HPDE6-E6E7 (cell line): ENCODE data around the gene MAPK8IP3.
A peak's percentile ranks its signal among the peaks of the same experiment; 100 is the strongest.
"Not testable (repeated sequence)": the region's sequence is repeated elsewhere in the genome, so short reads cannot be mapped to it uniquely, and the experiment has no call there.

ENCODE experiments used
- DNase-seq: peaks from one replicate; pipeline ENCODE4 v3.0.0; 2011; ENCODE audit warnings: missing footprints; ENCODE audit errors: extremely low spot score

MAPK8IP3 gene

DNA sequence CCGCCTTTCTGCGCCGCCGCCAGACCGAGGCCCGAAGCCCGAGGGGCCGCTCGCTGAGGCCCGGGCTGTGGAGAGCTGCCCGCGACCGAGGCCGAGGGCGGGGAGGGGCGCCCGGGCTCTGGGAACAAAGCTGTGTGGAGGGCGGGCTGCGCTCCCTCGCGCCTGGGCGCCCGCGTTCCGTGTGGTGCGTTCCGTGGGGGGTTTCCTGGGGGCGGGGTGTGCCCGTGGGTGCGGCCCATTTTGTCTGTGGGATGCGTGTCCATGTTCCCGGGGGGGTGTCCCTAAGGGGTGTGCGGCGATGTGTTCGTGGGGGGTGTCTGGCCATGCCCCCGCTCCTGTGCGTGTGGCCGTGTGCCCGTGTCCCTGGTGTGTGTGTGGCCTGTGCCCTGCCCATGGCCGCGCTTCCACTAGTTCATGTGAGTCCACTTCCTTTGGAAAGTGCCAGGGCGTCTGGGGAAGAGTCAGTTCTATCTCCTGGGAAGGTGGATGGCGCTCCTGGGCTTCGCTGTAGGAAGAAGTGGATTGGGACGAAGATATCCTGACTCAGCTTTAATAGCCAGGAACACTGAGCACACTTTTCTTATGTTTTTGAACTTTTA, 27.4 kb upstream of the MAPK8IP3 start:
- DNase-seq: no peak

DNA sequence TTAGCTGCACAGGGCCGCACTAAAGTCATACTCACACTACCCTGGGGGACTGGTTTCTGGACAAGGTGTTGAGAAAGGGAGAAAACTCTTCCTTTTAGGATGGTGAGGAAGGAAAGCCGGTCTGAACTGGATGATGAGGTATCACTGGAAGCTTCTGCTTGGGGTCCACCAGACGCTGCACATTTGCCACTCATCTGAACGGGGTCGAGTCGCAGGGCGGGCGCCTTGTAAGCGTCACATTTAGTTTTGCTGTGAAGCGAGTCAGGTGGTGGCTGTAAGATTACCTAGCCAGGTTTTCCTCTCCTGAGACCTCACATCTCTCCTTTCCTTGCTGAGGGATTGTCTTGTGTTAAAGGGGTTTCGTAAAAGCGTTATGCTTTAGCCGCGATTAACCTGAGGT, 25.6 kb upstream of the MAPK8IP3 start:
- no peak for DNase-seq

DNA sequence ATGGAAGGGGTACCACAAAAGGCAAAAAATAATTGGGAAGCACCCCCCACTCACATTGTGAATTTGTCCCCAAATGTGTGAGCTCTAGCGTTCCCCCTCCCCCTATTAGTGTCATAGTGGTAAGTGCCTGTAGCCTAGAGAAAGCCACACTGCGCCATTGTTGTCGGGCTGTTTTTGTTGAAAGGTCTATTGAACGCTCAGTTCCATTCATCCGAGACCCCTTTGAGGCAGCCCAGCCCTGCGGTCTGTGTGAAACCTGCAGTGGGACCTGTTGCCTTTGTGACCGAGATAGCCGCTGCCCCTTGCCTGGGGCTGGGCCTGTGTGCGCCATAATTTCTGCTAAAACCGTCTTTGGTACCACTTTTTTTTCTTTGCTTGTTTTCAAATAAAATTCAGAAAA, 25.0 kb upstream of the MAPK8IP3 start:
- DNase-seq: no peak

DNA sequence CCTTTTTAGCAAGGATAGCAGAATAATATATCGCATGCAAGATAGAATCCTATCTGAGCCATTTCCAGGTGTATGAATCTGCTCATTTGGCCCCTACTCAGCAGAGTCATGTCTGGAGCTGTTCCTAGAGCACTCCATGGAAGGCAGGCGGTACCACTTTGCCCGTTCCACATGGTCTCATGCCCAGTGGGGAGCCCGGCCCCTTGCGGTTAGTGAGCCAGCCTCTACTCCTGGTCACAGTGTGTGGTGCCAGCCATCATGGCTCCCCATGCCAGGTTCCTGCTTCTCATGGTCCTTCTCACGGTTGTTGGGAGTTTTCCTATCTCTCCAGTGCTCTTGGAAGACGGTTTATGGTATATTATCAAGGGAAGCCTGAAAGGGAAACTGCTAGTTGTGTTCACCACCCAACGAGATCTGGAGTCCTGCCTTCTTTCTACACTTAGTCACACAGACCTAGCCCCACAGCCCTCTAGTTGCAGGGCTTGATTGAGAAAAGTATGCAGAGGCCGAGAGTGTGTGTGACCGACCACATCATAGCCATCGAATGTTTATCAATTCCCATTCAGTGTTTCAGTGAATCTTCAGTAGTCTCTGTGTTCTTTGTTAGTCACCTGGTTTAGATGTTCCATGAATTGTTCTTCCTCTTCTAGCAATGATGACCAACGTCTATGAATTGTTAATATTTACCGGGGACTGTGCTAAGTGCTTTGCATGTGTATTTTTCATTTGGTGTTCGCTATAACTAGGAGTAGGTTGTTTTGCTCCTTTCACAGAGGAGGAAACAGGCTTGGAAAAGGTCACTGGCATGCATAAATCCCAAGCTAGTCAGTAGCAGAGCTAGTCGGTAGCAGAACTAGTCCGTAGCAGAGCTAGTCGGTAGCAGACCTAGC, 18.3 kb upstream of the MAPK8IP3 start:
- DNase-seq: no peak

DNA sequence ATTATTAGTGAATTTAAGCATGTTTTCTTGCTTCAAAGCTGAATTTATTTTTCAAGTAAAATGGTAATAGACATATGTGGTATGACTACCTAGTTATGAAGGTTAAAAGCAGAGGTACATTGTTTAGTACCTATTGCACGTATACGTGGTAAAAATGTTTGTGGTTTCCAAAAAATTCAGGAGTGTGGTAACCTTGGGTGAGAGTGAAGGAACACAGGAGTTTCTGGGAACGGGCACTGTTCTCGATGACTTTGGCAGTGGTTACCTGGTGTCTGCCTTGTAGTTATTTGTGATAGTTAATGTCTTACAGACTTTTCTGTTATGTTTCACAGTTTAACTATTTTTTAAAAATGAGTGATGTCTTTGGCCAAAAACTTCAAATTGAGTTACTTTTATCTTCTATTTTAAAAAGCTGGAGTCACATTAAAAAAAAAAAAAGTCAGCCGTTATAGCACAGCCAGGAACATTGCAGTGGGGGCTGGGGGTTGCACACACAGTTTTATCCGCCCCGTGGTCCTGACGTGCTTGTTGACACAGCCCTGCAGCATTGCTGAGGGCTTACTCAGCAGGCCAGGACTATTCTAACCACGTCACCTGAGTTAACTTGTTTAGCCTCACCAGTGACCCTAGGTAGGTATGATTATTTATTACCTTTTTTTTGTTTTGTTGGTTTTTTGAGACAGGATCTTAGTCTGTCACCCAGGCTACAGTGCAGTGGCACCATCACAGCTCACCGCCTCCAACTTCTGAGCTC, 17.0 kb upstream of the MAPK8IP3 start:
- peak; percentile 94 for DNase-seq

DNA sequence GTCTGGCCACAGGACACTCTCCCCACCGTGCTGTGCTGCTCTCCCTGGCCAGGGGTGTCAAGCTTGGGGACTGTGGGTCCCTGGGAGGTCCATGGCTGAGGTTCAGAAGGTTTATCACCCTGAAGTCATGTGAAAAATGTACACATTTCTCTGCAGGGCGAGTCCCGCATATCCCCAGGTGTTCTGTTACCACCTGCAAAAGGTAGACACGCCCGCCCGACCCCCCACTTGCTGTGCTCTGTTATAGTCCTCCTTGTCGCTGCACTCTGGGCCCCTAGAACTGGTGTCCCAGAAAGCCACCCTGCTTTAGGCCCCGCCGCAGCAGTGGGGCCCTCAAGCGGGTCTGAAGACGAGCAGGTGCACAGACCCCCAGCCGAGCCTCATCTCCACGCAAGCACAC, 16.1 kb upstream of the MAPK8IP3 start:
- no peak for DNase-seq

DNA sequence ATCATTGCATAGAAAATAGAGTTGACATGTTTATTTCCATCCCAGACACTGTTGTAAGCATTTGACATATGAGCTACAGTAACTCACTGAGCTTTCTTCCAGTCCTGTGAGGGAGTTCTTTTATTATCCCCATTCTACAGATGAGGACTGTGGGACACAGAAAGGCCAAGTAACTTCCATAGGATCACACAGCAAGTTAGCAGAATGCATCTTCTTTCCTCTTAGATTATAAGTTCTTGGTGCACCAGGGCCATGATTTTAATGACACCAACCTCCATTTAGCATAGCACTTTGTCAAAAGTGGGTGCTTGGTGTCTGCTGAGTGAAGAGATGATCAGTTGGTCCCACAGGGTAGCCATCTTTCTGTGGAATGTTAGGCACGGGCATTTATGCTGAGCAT, 15.2 kb upstream of the MAPK8IP3 start:
- no peak for DNase-seq

DNA sequence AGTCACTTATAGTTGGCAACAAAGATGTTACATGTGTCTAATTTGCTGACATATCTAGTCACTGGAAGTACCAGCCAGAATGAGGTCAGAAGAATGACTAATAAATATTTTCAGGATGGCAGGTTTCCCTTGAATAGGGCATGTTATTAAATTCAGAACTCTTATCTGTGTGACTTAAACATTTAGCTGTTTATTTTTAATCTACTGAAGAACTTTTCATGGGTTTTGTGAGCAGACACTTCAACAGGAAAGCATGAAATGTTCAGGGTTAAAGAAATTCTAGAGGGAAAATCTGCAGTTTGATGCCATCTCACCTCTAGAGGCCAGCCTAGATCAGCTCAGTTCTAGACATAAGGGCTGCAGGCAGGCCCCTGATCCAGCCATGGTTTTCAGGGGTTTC, 14.7 kb upstream of the MAPK8IP3 start:
- DNase-seq: no peak

DNA sequence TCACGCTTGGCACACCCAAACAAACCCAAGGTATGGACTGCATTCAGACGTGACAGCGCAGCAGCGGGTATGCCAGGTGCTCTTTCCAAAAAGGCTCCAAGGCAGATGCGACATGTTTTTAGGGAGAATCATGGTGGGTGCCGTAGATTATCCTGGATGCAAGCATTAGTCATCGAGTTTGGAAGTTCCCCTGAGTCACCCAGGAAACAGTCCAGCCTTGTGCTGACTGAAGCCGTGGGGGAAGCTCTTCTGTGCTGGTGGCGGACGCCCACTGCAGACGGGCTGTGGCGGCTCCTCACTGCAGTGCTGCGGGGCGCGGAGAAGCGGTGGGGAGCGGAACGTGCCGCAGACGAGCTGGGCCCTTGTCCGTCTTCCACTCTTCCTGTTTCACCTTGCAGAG, 14.0 kb upstream of the MAPK8IP3 start:
- no peak for DNase-seq

DNA sequence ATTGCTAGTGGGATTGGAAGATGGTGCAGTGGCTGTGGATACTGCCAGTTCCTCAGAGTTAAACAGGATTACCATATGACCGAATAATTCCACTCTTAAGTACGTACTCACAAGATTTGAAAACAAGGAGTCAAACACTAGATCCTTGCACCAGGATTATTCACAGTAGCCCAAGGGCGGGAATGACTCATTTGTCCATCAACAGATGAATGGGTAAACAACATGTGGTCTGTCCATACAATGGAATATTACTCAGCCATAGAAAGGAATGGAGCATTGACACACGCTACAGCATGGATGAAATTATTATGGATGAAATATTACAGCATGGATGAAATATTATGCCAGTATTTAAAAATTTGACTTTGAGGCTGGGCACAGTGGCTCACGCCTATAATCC, 9.1 kb upstream of the MAPK8IP3 start:
- no peak for DNase-seq

DNA sequence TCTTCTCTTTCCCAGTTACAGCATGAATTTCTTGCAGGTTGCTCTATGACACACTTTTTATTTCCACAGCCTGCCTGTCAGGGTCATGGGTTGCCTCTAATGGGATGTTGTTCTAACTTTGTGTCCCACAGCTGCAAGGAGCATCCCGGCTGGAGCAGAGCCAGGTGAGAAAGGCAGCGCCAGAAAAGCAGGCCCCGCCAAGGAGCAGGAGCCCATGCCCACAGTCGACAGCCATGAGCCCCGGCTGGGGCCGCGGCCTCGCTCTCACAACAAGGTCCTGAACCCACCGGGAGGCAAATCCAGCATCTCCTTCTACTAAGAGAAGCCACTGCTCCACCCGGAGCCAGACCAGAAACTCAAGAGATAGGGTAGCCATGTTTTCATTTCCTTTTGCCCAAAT, 7.3 kb upstream of the MAPK8IP3 start:
- no peak for DNase-seq

DNA sequence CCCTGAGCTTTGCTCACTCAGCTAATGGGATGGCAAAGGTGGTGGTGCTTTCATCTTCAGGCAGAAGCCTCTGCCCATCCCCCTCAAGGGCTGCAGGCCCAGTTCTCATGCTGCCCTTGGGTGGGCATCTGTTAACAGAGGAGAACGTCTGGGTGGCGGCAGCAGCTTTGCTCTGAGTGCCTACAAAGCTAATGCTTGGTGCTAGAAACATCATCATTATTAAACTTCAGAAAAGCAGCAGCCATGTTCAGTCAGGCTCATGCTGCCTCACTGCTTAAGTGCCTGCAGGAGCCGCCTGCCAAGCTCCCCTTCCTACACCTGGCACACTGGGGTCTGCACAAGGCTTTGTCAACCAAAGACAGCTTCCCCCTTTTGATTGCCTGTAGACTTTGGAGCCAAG, 5.7 kb upstream of the MAPK8IP3 start:
- DNase-seq: no peak

DNA sequence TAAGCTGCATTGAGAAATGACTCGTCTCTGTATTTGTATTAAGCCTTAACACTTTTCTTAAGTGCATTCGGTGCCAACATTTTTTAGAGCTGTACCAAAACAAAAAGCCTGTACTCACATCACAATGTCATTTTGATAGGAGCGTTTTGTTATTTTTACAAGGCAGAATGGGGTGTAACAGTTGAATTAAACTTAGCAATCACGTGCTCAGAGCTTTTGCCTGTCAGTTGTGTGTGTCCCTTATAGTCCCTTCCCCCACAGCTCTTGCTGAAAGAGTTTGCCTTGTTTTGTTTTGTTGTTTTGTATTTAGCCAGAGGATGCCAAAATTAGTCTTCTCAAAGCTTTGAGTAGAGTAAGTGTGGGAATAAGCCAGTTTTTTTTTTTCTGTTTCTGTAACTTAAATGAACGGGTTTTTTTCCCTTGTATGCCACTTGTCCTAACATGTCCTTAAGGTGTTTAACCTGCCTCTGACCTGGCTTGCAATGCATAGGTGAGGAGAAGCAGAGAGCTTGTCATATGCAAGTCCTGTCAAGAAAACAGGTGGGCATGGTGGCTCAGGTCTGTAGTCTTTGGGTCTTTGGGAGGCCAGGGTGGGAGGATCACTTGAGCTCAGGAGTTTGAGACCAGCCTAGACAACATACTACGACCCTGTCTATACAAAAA, 4.6 kb upstream of the MAPK8IP3 start:
- no peak for DNase-seq

DNA sequence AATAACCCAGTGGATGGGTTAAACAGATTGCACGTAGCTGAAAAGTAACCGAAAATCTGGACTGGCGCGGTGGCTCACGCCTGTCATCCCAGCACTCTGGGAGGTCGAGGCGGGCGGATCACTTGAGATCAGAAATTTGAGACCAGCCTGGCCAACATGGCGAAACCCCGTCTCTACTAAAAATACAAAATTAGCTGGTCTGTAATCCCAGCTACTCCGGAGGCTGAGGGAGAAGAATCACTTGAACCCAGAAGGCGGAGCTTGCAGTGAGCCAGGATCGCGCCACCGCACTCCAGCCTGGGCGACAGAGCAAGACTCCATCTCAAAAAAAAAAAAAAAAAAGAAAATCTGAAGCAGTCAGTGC, 689 bp upstream of the MAPK8IP3 start:
- not testable (repeated sequence) for DNase-seq

DNA sequence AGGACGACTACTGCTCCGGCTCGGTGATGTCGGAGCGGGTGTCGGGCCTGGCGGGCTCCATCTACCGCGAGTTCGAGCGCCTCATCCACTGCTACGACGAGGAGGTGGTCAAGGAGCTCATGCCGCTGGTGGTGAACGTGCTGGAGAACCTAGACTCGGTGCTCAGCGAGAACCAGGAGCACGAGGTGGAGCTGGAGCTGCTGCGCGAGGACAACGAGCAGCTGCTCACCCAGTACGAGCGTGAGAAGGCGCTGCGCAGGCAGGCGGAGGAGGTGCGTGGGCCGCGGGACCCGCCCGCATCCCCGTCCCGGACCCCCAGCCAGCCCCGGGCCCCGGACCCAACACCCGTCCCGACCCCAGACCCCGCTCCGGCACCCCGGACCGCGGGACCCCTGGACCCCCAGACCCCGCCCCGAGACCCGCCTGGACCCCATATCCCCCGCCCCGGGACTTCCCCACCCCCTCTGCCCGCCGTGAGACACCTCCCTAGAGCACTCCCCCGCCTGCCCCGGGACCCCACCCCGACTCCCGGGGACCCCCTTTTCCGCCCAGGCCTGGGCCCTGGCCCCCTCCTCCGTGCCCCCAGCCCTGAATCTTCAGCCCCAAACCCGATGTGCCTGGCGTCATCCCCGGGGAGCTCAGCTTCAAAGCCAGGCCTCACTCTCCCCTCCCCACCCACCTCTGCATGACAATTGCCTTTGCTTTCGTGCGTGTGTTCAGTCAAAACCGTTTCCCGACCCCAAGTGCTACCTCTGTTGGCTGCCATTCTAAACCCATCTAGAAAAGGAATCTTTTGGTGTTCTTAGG, 594 bp downstream of the MAPK8IP3 start:
- DNase-seq: no peak

DNA sequence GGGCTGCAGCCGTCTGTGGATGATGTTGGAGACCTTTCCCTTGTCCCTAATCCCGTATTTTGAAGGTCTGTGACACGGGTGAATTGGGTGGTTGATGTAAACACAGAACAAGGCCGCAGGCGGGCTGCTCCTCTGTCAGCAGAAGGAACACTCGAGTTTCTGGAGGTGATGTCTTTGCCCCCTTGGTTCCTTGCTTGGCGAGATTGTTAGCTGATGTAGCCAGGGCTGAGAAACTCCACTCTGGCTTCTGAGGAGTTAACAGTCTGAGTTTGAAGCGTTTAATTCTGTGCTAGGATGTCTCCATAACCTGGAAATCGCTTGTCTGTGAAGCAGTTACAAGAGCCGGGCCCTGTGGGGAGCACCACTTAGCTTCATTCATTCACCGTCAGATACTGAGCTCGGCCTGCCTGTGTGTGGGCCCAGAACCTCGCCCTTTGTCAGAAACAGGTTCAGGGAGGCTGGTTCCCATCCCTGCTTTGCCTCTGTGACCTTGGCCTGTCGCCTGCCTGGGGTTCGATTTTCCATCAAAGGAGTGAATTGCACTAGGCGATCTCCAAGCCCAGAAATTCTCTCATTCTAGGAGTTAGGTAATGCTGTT, 1.3 kb downstream of the MAPK8IP3 start:
- DNase-seq: no peak

DNA sequence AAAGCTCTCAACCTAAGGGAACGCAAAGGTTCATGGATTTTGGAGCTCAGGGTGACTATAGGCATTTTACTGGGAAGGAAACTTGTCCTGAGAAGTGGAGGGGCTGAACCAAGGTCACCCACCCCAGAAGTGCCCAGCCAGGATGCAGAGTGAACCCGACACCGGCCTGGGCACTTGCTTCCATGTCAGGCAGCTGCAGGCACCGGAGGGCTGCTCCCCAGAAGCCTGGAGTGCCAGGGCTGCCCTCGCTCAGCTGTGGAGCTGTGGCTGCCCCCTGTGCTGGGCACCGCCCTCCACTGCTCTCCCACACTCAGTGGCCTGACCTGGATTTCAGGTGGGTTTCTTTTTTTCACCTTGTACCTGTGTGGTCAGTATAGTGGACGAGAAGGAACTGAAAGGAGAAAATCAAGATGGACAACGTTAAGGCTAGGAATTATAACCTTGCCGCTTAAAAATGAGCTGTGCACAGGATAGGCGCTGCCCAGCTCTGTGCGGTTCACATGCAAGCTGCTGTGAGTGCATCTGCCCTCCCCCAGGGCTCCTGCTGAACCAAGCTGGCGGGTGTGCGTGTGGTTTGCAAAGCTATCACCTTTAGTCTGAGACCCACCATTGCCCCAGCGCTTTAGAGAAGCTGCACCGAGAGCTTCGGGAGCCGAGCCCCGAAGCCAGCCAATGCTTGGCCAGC, 2.2 kb downstream of the MAPK8IP3 start:
- no peak for DNase-seq

DNA sequence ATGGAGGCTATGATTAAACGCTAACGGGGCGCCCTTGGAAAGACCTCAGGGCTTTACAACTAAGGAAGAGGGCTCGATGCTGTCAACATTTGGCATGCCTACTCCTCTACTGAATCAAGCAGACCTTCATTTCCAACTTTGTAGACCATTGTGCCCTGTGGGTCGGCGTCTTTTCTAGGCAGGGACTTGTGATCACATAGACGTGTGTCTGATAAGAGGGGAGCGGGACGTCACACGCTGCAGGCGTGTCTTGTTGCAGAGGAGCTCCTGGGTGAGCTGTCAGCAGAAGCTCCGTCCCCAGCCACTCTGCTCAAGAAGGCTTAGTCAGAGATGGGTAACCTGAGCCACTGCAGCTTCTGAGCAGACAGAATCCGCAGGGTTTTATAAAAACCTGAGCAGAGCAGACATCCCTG, 2.8 kb downstream of the MAPK8IP3 start:
- no peak for DNase-seq

DNA sequence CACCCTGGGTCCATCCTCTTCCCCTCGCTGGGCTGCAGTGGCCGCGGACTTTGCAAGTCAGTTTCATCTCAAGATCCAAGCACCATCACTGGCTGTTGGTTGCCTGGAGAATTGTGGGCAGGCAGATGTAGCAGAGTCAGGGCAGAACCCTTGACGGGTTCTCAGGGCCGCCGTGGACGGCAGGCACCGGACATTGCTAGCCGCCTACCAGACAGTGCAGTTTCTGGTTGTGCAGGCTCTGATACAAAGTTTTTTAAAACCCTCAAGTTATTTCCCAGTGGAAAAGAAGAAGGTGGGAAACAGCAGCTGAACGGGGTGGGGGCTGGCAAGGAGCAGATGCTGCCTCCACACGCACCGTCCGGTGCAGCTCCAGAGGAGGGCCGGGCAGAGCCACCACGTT, 3.4 kb downstream of the MAPK8IP3 start:
- no peak for DNase-seq

DNA sequence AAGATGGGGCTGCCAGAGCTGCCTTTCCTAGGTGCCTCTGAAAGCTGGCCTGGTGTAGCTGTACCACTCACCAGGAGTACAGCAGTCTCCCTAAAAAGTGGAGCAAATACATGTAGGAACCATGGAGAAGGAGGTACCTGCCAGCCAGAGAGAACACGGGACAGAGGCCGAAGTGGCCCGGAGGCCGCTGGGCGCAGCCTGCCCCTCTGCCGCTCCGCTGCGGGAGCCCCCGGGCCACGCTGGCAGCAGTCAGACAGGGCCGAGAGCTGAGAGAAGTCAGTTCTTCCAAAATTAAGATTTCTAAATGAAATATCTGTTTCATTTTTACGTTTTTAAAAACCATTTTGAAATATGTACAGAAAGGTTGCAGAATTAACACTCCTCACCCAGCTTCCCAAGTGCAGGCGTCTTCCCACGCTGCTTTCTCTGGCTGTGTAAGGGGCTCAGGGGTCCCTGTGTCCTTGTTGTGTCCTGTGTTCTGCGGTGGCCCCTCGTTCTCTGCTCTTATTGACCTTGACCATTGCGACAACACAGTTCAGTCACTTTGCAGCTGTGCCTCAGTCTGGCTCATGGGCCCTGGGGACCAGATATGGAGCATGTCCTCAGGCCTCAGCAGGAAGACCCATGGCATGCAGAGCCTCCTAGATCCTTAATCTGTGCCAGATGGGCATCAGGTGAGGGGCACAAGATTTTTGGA, 5.0 kb downstream of the MAPK8IP3 start:
- no peak for DNase-seq
